ENCODE results near the gene TSHZ2.

TSHZ2 gene

GRCh38 chr20:53263554-53264438 is 291.6 kb downstream of the TSHZ2 start:
- TF ChIP-seq CTCF (IDR thresholded peaks at IDR 0.05; ENCODE audit: low read depth, low read length, missing control alignments): no peak
- in situ Hi-C loops (cut with HindIII; ENCODE audit: low pct_ligation_motif_present, low sequenced_read_pairs): no loop called here
- no peak for DNase-seq
- Histone ChIP-seq H3K27me3 (replicated peaks) (no peaks in the 10 kb centered on the region), H3K36me3 (replicated peaks) (no peaks in the 10 kb centered on the region), H3K27ac (no peak overlapping the region), H3K4me3 (ENCODE audit: low read depth, low read length) (no peak overlapping the region)

GRCh38 chr20:53264604-53265003 is 292.4 kb downstream of the TSHZ2 start:
- H3K36me3 ChIP-seq (replicated peaks): no peaks in the 10 kb centered on the region
- DNase-seq: no peak
- no peak for TF ChIP-seq CTCF (IDR thresholded peaks at IDR 0.05; ENCODE audit: low read depth, low read length, missing control alignments)
- no peaks in the 10 kb centered on the region for H3K27me3 ChIP-seq (replicated peaks)
- in situ Hi-C loops (cut with HindIII; ENCODE audit: low pct_ligation_motif_present, low sequenced_read_pairs): no loop called here
- H3K4me3 ChIP-seq (ENCODE audit: low read depth, low read length): no peak overlapping the region
- no peak overlapping the region for H3K27ac ChIP-seq

GRCh38 chr20:53265304-53265875 is 293.2 kb downstream of the TSHZ2 start:
- in situ Hi-C loops (cut with HindIII; ENCODE audit: low pct_ligation_motif_present, low sequenced_read_pairs): no loop called here
- TF ChIP-seq CTCF (IDR thresholded peaks at IDR 0.05; ENCODE audit: low read depth, low read length, missing control alignments): no peak
- Histone ChIP-seq H3K27me3 (replicated peaks) (no peaks in the 10 kb centered on the region), H3K27ac (no peak overlapping the region), H3K36me3 (replicated peaks) (no peaks in the 10 kb centered on the region), H3K4me3 (ENCODE audit: low read depth, low read length) (no peak overlapping the region)
- DNase-seq: no peak

- H3K36me3 ChIP-seq (replicated peaks): no peaks in the 10 kb centered on the region
- no peak overlapping the region for H3K27ac ChIP-seq
- H3K4me3 ChIP-seq (ENCODE audit: low read depth, low read length): no peak overlapping the region
- no peak for DNase-seq
- in situ Hi-C loops (cut with HindIII; ENCODE audit: low pct_ligation_motif_present, low sequenced_read_pairs): no loop called here
- no peak for TF ChIP-seq CTCF (IDR thresholded peaks at IDR 0.05; ENCODE audit: low read depth, low read length, missing control alignments)
- H3K27me3 ChIP-seq (replicated peaks): no peaks in the 10 kb centered on the region
Measured at GRCh38 chr20:53269380-53269779, 297.2 kb downstream of the TSHZ2 start.

- no peaks in the 10 kb centered on the region for H3K27me3 ChIP-seq (replicated peaks)
- no peak for TF ChIP-seq CTCF (IDR thresholded peaks at IDR 0.05; ENCODE audit: low read depth, low read length, missing control alignments)
- no peak for DNase-seq
- H3K4me3 ChIP-seq (ENCODE audit: low read depth, low read length): no peak overlapping the region
- no peaks in the 10 kb centered on the region for H3K36me3 ChIP-seq (replicated peaks)
- in situ Hi-C loops (cut with HindIII; ENCODE audit: low pct_ligation_motif_present, low sequenced_read_pairs): no loop called here
- H3K27ac ChIP-seq: no peak overlapping the region
Measured at GRCh38 chr20:53270792-53271375, 298.7 kb downstream of the TSHZ2 start.
